ENCODE results near the gene EXOC4.

DNA sequence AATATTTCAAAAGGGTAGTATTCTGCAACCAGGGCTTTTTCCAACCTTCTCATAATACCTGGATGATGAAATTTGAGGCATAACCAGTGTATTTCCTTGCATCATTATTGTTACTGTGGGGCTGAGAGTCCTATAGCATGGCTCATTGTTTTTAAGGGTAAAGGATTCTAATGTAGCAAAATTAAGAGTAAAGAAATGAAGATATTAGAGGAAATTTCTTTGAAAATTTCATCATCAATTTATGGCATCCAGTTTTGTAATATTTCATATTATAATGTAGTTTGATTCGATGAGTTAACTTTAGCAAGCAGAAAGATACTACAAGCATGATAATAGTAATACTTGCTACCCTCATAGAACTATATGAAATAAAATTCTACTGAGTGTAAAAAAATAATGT lies 486.9 kb downstream of the EXOC4 start:
- TF ChIP-seq CTCF (IDR thresholded peaks at IDR 0.05; ENCODE audit: low read length) (no peak), EZH2 (IDR thresholded peaks at IDR 0.05; ENCODE audit: borderline replicate concordance, low read length) (no peak)

Measured in OCI-LY1 (cell line).